Kidney (tissue), 14 donors: ENCODE measurements around the gene RARG. TPM values are rescaled to one million over a fixed set of nuclear protein-coding genes. Genes with fewer than 3 reads are reported as not detected.
A peak's percentile ranks its signal among the peaks of the same experiment; 100 is the strongest.
"Not testable (repeated sequence)": the region's sequence is repeated elsewhere in the genome, so short reads cannot be mapped to it uniquely, and the experiment has no call there.

Experiments
- DNase-seq, 5 donors: peaks; one replicate each; pipeline ENCODE4 v3.0.0-alpha.2; 2013 to 2020
- FAIRE-seq: peaks from 2 replicates; lab custom pipeline; 2012; peaks lifted over from hg19 to GRCh38; lab: Jason Lieb, UNC
- H3K27ac ChIP-seq, 2 donors: one replicate each; pipeline ENCODE4 v1.7.0; 2013; ENCODE audit warnings: low read depth in 2 of 2, low read length in 2 of 2, inconsistent platforms in 1 of 2
- H3K27me3 ChIP-seq: one replicate; pipeline ENCODE4 v1.7.1; 2013; ENCODE audit warnings: low read length, inconsistent platforms; ENCODE audit not compliant: control insufficient read depth, insufficient read depth
- H3K36me3 ChIP-seq, 3 donors: one replicate each; pipeline versions ENCODE4 v1.7.0 to v1.7.1; 2013; ENCODE audit warnings: low read length in 3 of 3, control low read depth in 1 of 3, inconsistent platforms in 1 of 3; ENCODE audit not compliant: insufficient read depth in 3 of 3, control insufficient read depth in 2 of 3
- H3K4me1 ChIP-seq, 3 donors: one replicate each; pipeline versions ENCODE4 v1.7.0 to v1.7.1; 2013; ENCODE audit warnings: low read length in 3 of 3, inconsistent platforms in 1 of 3, low read depth in 1 of 3; ENCODE audit not compliant: control insufficient read depth in 2 of 3, insufficient read depth in 2 of 3
- H3K4me3 ChIP-seq, 3 donors: one replicate each; pipeline versions ENCODE4 v1.7.0 to v1.8.1; 2013; ENCODE audit warnings: low read length in 3 of 3, control low read depth in 1 of 3, inconsistent platforms in 1 of 3
- H3K9ac ChIP-seq, 3 donors: one replicate each; pipeline versions ENCODE4 v1.7.0 to v1.7.1; 2013; ENCODE audit warnings: low read length in 3 of 3, control low read depth in 1 of 3, inconsistent platforms in 1 of 3
- H3K9me3 ChIP-seq, 3 donors: one replicate each; pipeline versions ENCODE4 v1.7.0 to v1.7.1; 2013; ENCODE audit warnings: low read length in 3 of 3, control low read depth in 1 of 3, inconsistent platforms in 1 of 3; ENCODE audit not compliant: control insufficient read depth in 2 of 3, insufficient read depth in 1 of 3
- CTCF ChIP-seq: IDR thresholded peaks from 3 replicates; pipeline ENCODE4 v1.5.1; 2012; ENCODE audit warnings: mild to moderate bottlenecking, moderate library complexity, borderline replicate concordance; ENCODE audit not compliant: insufficient read depth; ENCODE audit errors: extremely low read depth
- intact Hi-C: fragments of 100-400 bp; cut with DNase I; formaldehyde crosslinking; loops from one replicate; pipeline ENCODE4 v1.11.1; 2022
- polyA plus RNA-seq: library from polyadenylated mRNA; stranded (reverse); fragments of 350-450 nt; fragmentation: Illumina TruSeq; extraction: RNeasy Lipid Tissue Mini Kit (QIAGEN cat#74804); gene quantifications from one replicate; pipeline ENCODE4 v1.2.3, GENCODE V29; 2014; ENCODE audit warnings: low read depth, low replicate concordance; ENCODE audit not compliant: insufficient read depth
- total RNA-seq: library from RNA; stranded (reverse); fragmentation: NEBNext Ultra II Directional; extraction: Animal tissue kit (Norgen Biotek cat#: 25700); gene quantifications from one replicate; pipeline ENCODE4 v1.2.1, GENCODE V29; 2021
- donor health status: control.
- donor health status: control.
- donor health status: control.
- donor health status: control.
- donor health status: control.
- donor health status: DM: yes; HTN: yes; CAD: no.
- donor health status: Normal renal cell carcinoma (clear cell type).

RARG gene
- total and polyA plus RNA-seq, 2 donors from 2014 or later = 13.2 to 34.1 TPM

- DNase-seq (peak in 4 of 5 donors; percentile 88 to 95 (median 92)), FAIRE-seq (no peak)
- H3K27ac ChIP-seq = peak overlapping the region; percentile 92 to 94
- H3K9ac ChIP-seq = peak overlapping the region; percentile 5 to 66 (median 60)
- intact Hi-C loops = no loop called here
- peaks cover 11 to 26% (median 24%) of the 10 kb centered on the region in 3 donors for H3K4me1 ChIP-seq
- peaks cover 18 to 39% (median 21%) of the 10 kb centered on the region in 3 donors for H3K36me3 ChIP-seq
- TF ChIP-seq CTCF = peak; percentile 3
- no peaks in the 10 kb centered on the region for H3K27me3 ChIP-seq
- peak overlapping the region; percentile 54 to 85 (median 66) for H3K4me3 ChIP-seq
- H3K9me3 ChIP-seq = no peaks in the 10 kb centered on the region
Measured at GRCh38 chr12:53180931-53181645, 50.9 kb downstream of the RARG start.

- Histone ChIP-seq H3K27ac (peak within 1 kb of the TSS; percentile 92 to 94), H3K4me1 (peaks cover 11 to 29% (median 26%) of the 10 kb centered on the region in 3 donors), H3K9ac (peak within 1 kb of the TSS; percentile 35 to 91 (median 66)), H3K9me3 (no peaks in the 10 kb centered on the region), H3K36me3 (peaks cover 14 to 31% (median 14%) of the 10 kb centered on the region in 3 donors), H3K4me3 (peak within 1 kb of the TSS; percentile 71 to 85 (median 72)), H3K27me3 (no peaks in the 10 kb centered on the region)
- intact Hi-C loops = no loop called here
- TF ChIP-seq CTCF = no peak
- FAIRE-seq = no peak
- DNase-seq = peak; percentile 99 to 100 (median 99)
Measured at GRCh38 chr12:53180220-53180930, 51.6 kb downstream of the RARG start, which contains the start of the genes CSAD and ZNF740. Gene CSAD (minus strand): TSS chr12:53180925. CDS start chr12:53173470, 7,455 bp downstream. Gene ZNF740 (plus strand): TSS chr12:53180722. CDS start chr12:53181984, 1,262 bp downstream.

GRCh38 chr12:53179687-53180219 is 52.3 kb downstream of the RARG start:
- no peak for DNase-seq
- TF ChIP-seq CTCF = no peak

GRCh38 chr12:53178803-53179202 is 53.2 kb downstream of the RARG start:
- H3K4me3 ChIP-seq, intact Hi-C loops, H3K9ac ChIP-seq, FAIRE-seq, H3K27me3 ChIP-seq, H3K27ac ChIP-seq, H3K9me3 ChIP-seq, DNase-seq: not testable (repeated sequence)
- Histone ChIP-seq H3K4me1 (peaks cover 11 to 34% (median 23%) of the 10 kb centered on the region in 3 donors), H3K36me3 (peaks cover 7 to 20% (median 12%) of the 10 kb centered on the region in 3 donors)

More at GRCh38 chr12:53179687-53180219, 52.3 kb downstream of the RARG start:
- Histone ChIP-seq H3K36me3 (peaks cover 8 to 25% (median 12%) of the 10 kb centered on the region in 3 donors), H3K9me3 (no peaks in the 10 kb centered on the region), H3K4me3 (peak overlapping the region; percentile 71 to 85 (median 72)), H3K9ac (peak overlapping the region; percentile 35 to 91 (median 50)), H3K27me3 (no peaks in the 10 kb centered on the region), H3K27ac (peak overlapping the region; percentile 92 to 94), H3K4me1 (peaks cover 11 to 34% (median 24%) of the 10 kb centered on the region in 3 donors)
- intact Hi-C loops = no loop called here
- no peak for FAIRE-seq

GRCh38 chr12:53177447-53177846 is 54.6 kb downstream of the RARG start:
- intact Hi-C loops, FAIRE-seq: not testable (repeated sequence)

More at GRCh38 chr12:53177447-53177846, 54.6 kb downstream of the RARG start:
- H3K27ac ChIP-seq, H3K27me3 ChIP-seq, H3K4me3 ChIP-seq, DNase-seq, H3K9me3 ChIP-seq, H3K36me3 ChIP-seq, H3K9ac ChIP-seq: not testable (repeated sequence)
- H3K4me1 ChIP-seq = peaks cover 6 to 23% (median 15%) of the 10 kb centered on the region in 3 donors
